PFSK-1 (cell line): ENCODE data around the gene RAB11B.

Source experiments
- FOXP2 ChIP-seq: optimal IDR thresholded peaks from 2 replicates; pipeline ENCODE3; 2011; ENCODE audit warnings: borderline replicate concordance, control low read depth, inconsistent platforms; ENCODE audit not compliant: insufficient read depth; ENCODE audit errors: extremely low read length, extremely low read depth
- POLR2AphosphoS5 ChIP-seq: IDR thresholded peaks from 2 replicates; pipeline ENCODE4 v1.6.1; 2012; ENCODE audit warnings: low read depth, mild to moderate bottlenecking, control low read depth, low read length, moderate library complexity
- SIN3A ChIP-seq: IDR thresholded peaks from 2 replicates; pipeline ENCODE4 v1.6.1; 2012; ENCODE audit warnings: mild to moderate bottlenecking, low read length, moderate library complexity, borderline replicate concordance; ENCODE audit not compliant: insufficient read depth
- TAF1 ChIP-seq: IDR thresholded peaks from 2 replicates; pipeline ENCODE4 v1.6.1; 2012; ENCODE audit warnings: low read length, control low read depth, borderline replicate concordance; ENCODE audit not compliant: insufficient read depth
- TF ChIP-seq, protein P1 (sequence below), 2 experiments: IDR thresholded peaks; 2 replicates each; pipeline versions ENCODE4 v1.6.1 to v1.8.0; 2011 to 2012; ENCODE audit warnings: low read depth in 2 of 2, low read length in 2 of 2, control low read depth in 1 of 2, inconsistent platforms in 1 of 2, mild to moderate bottlenecking in 1 of 2, moderate library complexity in 1 of 2; ENCODE audit not compliant: insufficient read depth in 1 of 2

RAB11B gene

DNA sequence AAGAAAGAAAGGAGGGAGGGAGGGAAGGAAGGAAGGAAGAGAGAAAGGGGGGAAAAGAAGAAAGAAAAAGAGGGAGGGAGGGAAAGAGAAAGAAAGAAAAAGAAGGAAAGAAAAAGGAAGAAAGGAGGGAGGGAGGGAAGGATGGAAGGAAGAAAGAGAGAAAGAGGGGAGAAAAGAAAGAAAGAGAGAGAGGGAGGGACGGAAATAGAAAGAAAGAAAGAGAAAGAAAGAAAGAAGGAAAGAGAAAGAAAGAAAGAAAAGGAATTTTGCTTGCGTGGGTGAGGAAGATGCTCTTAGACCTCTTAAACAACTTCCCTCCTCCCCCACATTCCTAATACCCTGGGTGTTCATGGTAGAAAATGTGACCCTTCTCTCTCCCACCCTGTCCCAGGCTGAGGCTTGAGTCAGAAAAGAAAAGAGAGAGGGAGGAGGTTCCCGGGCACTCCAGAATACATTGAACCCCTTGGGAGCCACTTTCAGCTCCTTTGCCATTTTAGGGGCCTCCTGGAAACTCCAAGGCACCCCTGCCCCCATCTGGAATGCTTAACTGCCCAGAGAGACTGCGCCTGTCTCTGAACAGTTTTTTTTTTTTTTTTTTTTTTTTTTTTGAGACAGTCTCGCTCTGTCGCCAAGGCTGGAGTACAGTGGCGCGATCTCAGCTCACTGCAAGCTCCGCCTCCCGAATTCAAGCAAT, 37.9 kb upstream of the RAB11B start:
- TF ChIP-seq SIN3A (no peak), FOXP2 (no peak), TAF1 (no peak), POLR2AphosphoS5 (no peak)
- TF ChIP-seq, protein P1, sequence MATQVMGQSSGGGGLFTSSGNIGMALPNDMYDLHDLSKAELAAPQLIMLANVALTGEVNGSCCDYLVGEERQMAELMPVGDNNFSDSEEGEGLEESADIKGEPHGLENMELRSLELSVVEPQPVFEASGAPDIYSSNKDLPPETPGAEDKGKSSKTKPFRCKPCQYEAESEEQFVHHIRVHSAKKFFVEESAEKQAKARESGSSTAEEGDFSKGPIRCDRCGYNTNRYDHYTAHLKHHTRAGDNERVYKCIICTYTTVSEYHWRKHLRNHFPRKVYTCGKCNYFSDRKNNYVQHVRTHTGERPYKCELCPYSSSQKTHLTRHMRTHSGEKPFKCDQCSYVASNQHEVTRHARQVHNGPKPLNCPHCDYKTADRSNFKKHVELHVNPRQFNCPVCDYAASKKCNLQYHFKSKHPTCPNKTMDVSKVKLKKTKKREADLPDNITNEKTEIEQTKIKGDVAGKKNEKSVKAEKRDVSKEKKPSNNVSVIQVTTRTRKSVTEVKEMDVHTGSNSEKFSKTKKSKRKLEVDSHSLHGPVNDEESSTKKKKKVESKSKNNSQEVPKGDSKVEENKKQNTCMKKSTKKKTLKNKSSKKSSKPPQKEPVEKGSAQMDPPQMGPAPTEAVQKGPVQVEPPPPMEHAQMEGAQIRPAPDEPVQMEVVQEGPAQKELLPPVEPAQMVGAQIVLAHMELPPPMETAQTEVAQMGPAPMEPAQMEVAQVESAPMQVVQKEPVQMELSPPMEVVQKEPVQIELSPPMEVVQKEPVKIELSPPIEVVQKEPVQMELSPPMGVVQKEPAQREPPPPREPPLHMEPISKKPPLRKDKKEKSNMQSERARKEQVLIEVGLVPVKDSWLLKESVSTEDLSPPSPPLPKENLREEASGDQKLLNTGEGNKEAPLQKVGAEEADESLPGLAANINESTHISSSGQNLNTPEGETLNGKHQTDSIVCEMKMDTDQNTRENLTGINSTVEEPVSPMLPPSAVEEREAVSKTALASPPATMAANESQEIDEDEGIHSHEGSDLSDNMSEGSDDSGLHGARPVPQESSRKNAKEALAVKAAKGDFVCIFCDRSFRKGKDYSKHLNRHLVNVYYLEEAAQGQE (IDR thresholded peaks at IDR 0.05; ENCODE audit: insufficient read depth in 1 of 2, low read depth in 2 of 2, low read length in 2 of 2), result no peak

GRCh38 chr19:8355631-8356402, 34.3 kb upstream of the RAB11B start:
- TF ChIP-seq FOXP2 (peak; percentile 78), SIN3A (no peak)

DNA sequence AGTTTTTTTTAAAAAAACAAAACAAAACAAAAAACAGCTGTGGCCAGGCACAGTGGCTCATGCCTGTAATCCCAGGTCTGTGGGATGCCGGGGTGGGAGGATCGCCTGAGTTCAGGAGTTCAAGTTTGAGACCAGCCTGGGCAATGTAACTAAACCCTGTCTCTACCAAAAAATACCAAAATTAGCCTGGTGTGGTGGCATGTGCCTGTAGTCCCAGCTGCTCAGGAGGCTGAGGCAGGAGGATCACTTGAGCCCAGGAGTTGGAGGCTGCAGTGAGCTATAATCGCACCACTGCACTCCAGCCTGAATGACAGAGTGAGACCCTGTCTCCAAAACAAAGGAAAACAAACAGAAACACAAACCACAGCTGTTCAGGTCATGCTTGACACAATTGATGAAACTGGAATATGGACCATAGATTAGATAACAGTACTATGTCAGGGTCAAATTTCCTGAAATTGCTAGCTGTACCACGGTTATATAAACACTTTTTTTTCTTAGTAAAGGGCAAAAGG, 33.1 kb upstream of the RAB11B start:
- TF ChIP-seq POLR2AphosphoS5, result no peak
- TF ChIP-seq SIN3A, result no peak
- TF ChIP-seq FOXP2, result no peak
- TF ChIP-seq TAF1, result no peak
- TF ChIP-seq, protein P1 (IDR thresholded peaks at IDR 0.05; ENCODE audit: insufficient read depth in 1 of 2, low read depth in 2 of 2, low read length in 2 of 2), result no peak

DNA sequence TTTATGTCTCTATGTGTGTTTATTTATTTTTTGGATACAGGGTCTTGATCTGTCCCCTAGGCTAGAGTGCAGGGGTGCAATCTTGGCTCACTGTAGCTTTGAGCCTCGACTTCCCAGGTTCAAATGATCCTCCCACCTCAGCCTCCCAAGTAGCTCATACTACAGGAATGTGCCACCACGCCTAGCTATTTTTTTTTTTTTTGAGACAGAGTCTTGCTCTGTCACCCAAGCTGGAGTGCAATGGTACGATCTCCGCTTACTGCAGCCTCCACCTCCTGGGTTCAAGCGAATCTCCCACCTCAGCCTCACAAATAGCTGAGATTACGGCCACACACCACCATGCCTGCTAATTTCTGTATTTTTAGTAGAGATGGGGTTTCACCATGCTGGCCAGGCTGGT, 31.2 kb upstream of the RAB11B start:
- TF ChIP-seq FOXP2 (no peak), SIN3A (no peak), TAF1 (no peak), POLR2AphosphoS5 (no peak)
- TF ChIP-seq, protein P1 (IDR thresholded peaks at IDR 0.05; ENCODE audit: insufficient read depth in 1 of 2, low read depth in 2 of 2, low read length in 2 of 2), result no peak

- no peak for TF ChIP-seq POLR2AphosphoS5
- TF ChIP-seq, protein P1 (IDR thresholded peaks at IDR 0.05; ENCODE audit: insufficient read depth in 1 of 2, low read depth in 2 of 2, low read length in 2 of 2), result no peak
These were observed 30.0 kb upstream of the RAB11B start for GRCh38 chr19:8360196-8360595.
